Measurements from ENCODE around the gene SLF1.
"Not testable (repeated sequence)": the region's sequence is repeated elsewhere in the genome, so short reads cannot be mapped to it uniquely, and the experiment has no call there.

Gene SLF1

DNA sequence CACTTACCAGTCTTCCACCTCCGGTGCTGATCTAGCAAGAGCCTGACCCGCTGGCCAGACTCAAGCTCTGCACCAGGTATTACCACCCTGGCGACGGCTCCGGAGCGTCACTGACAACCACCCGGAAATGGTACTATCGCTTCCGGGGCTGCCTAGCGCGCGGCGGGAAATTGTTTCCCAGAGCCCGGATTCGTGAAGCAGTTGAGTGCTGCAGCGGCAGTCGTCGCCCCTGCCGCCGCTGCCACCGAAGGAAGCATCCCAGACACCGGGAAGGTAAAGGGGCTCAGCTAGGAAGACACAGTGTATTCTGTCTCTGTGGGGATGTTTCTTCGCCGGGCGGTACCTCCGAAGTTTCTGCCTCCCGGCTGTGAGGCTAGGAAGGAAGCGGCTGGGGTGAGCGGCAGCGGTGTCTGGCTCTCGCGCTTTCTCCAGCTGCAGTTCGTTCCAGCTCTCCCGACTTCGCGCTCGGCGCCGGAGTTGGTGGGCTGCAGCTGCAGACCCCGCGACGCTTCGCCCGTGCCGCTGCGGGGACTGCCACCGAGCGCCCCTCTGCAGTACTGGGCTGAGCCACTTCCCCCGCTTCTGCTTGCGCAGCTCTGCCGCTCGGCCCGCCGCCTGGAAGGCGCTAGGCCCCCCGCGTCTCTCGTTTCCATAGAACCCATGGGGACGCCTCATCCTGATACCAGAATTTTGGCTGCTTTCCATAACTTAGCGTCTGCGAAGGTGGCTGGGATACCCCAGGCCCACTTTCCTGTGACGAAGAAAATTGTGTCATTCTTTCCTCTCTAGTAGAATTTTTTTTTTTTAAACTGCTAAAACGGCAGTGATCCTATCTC, at the start of gene SLF1, which contains the start of gene KIAA0825:
SLF1 (plus strand) TSS at position 177 of the 836 bp plus-strand sequence. CDS start 10,142 bp downstream, outside the sequence.
KIAA0825 (minus strand) TSS at position 112 of the 836 bp plus-strand sequence. CDS start 81,478 bp downstream, outside the sequence.
- in situ Hi-C loops (cut with HindIII; ENCODE audit: low pct_ligation_motif_present, low pct_unique_long_range_greater_than_20kb, low sequenced_read_pairs): no loop called here

DNA sequence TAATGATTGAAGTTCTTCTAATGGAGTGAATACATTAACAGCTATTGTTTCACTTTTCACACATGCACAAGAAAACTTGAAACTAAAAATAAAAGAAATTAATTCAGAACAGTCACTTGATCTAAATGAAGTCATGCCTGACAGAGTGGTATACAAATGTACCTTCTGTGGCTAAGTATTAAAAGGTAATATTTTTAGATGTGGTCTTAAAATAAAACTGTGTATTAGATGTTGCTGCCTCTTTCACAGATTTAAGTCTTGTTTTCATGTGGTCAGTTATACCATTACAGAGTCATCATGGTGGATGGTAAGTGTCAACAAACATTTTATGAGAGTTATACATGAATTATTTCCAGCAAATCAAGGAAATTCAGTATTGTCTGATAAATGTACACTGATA, 47.1 kb upstream of the SLF1 start:
- no peak for DNase-seq
- in situ Hi-C loops (cut with HindIII; ENCODE audit: low pct_ligation_motif_present, low pct_unique_long_range_greater_than_20kb, low sequenced_read_pairs): no loop called here

More for the DNA sequence above, at the start of gene SLF1, which contains the start of gene KIAA0825:
- DNase-seq: peak; percentile 88

DNA sequence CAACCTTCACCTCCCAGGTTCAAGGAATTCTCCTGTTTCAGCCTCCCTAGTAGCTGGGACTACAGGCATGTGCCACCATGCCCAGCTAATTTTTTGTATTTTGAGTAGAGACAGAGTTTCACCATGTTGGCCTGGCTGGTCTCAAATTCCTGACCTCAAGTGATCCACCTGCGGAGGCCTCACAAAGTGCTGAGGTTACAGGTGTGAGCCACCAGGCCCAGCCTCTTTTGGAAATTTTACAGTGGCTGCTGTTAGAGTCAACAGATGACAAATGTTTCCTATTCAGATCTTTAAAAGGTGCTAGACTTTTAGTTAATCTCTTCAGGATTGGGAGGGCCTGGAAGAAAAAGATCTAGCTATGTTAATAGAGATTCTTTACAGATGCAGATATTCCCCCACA, 45.1 kb upstream of the SLF1 start:
- in situ Hi-C loops (cut with HindIII; ENCODE audit: low pct_ligation_motif_present, low pct_unique_long_range_greater_than_20kb, low sequenced_read_pairs); DNase-seq: not testable (repeated sequence)

DNA sequence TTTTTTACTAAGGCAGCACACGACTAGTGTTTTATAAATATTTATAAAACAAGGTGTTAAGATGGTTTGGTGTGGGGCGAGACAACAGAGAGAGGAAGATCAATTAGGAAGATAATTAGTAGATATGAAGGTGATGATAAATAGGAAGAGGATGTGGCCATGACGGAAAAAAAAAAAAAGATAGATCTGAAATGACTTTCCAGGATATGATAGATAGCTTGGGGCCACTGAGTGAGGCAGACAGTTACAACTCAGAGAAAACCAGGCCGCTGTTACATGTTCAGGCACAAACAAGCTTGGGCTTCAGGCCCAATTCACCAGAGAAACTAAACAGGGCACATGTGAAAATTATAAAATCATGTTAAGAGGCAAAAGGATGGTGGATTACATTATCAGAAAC, 43.3 kb upstream of the SLF1 start:
- no peak for DNase-seq
- in situ Hi-C loops (cut with HindIII; ENCODE audit: low pct_ligation_motif_present, low pct_unique_long_range_greater_than_20kb, low sequenced_read_pairs): no loop called here

DNA sequence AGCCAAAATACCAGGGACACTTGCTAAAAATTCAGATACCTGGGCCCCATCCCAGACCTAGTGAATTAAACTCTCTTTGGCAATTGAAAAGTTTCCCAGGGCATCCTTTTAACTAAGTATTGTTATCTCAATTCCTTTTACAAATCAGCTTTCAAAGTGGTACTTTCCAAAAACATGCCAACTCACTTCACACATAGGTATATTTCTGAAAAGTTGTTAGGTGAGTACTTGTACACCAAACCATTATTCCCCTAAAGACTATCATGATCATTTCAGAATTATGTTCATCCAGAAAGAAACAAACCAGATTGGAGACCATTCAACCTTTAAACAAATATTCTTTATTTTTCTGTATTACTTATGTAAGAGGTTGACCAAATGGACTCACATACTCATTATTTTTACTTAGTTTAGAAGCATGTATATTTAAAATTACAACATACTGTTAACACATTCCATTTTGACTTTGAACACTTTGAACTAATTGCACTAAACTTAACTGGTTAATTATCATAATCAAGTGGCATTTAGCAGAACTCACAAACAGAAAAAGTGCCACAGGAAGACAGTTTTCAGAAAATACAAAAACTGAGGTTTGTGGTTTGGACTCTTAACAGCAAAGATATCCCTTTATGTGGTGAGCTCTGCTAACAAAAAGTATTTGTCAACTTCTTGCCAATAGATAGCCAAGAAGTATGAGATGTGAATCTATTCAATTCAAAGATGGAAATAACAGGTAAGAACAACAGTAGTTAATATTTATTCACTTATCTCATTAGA, 40.8 kb upstream of the SLF1 start:
- no peak for DNase-seq
- in situ Hi-C loops (cut with HindIII; ENCODE audit: low pct_ligation_motif_present, low pct_unique_long_range_greater_than_20kb, low sequenced_read_pairs): no loop called here

DNA sequence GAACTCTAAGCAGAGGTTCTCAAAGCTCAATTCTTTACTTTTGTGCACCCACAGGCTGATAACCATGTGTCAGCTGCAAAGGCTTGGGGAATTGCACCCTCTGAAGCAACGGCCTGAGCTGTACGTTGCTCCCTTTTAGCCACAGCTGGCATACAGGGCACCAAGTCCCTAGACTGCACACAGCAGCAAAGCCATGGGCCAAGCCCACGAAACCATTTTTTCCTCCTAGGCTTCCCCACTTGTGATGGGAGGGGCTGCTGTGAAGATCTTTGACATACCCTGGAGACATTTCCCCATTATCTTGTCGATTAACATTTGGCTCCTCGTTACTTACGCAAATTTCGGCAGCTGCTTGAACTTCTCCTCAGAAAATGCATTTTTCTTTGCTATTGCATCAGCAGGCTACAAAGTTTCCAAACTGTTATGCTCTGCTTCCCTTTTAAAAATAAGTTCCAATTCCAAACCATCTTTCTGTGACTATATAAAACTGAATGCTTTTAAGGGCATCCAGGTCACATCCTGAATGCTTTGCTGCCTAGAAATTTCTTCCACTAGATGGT, 23.1 kb upstream of the SLF1 start:
- in situ Hi-C loops (cut with HindIII; ENCODE audit: low pct_ligation_motif_present, low pct_unique_long_range_greater_than_20kb, low sequenced_read_pairs): no loop called here
- DNase-seq: no peak

DNA sequence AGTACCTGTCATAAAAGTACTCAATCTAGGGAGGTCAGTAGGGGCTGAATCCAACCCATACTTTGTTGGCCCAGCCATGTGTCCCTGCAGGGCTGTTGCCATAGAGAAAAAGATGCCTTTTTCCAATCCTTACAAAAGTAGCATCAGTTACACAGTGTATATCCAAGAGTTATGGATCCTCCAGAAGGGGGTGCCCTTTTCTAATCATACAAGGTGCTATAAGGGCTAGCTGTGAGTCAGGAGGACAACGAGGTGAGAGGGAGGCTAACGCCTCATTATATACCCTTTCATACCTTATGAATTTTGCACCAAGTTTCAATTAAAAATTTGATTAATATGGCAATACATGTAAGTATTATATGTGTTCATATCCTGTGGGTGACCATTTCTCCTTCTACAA, 4.9 kb upstream of the SLF1 start:
- in situ Hi-C loops (cut with HindIII; ENCODE audit: low pct_ligation_motif_present, low pct_unique_long_range_greater_than_20kb, low sequenced_read_pairs): no loop called here
- peak; percentile 61 for DNase-seq

DNA sequence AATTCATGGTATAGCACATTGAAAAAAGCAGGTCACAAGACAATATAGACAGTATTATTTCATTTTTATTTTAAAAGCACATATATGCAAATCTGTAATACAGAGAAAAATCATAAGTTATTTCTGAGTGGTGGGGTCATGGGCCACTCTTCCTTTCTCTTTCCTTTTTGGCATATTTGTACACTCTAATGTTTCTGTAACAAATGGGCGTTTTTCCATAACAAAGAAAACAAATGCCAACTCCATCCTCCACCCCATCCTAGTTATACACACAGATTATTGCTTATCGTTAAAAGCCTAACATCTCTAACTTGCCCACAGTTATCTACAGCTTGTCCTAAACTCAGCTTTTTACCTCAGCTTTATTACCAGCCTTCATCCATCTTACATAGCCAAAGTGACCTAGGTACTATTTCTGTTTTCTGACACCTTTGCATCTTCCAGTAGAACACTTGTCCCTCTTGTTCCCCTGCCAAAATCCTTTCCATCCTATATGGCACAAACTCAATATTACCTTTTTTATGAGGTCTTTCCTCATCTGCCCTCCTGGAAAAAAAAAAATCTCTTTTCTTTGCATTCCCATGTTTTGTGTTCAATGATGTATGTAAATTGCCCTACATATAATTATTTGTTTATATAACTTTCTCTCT, 4.2 kb upstream of the SLF1 start:
- DNase-seq: no peak
- in situ Hi-C loops (cut with HindIII; ENCODE audit: low pct_ligation_motif_present, low pct_unique_long_range_greater_than_20kb, low sequenced_read_pairs): no loop called here

DNA sequence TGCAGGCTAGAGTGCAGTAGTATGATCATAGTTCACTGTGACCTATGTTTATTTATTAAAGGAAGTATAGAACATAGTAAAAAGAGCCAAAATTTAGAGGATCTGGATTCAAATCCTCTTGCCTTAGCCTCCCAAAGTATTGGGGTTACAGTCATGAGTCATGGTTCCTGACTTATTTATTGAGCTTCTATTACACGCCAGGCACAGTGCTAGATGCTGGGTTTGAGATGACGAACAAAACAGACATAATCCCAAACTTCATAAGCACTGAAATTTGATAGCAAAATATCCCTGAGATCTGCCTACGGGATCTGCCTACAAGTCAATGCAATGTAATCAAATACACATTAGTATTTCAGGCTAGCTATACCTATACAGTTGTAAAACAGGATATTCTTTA, 2.6 kb upstream of the SLF1 start:
- in situ Hi-C loops (cut with HindIII; ENCODE audit: low pct_ligation_motif_present, low pct_unique_long_range_greater_than_20kb, low sequenced_read_pairs): no loop called here

DNA sequence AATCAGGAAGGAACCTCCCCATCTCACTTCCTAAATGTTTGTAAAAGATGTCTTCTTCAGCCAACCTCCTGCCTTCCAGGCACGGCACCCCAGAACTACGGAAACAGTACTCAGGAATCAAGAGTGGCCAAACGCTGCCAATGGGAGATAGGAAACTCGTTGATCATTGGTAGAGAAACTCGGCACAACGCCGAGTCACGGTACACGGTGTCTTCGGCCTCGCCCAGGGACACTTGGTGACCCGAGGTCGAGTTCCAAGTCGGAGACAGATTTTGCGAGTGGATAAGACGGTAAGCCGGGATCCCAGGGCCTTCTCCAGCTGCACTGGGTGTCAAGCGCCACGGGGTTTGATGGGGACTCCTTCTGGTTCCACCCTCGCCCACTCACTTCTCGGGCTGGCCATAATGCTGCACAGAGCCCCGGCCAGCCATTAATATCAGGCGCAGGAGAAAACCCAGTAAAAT, 408 bp upstream of the SLF1 start:
- in situ Hi-C loops (cut with HindIII; ENCODE audit: low pct_ligation_motif_present, low pct_unique_long_range_greater_than_20kb, low sequenced_read_pairs): no loop called here
- peak; percentile 75 for DNase-seq

More for the DNA sequence above, 2.6 kb upstream of the SLF1 start:
- no peak for DNase-seq

DNA sequence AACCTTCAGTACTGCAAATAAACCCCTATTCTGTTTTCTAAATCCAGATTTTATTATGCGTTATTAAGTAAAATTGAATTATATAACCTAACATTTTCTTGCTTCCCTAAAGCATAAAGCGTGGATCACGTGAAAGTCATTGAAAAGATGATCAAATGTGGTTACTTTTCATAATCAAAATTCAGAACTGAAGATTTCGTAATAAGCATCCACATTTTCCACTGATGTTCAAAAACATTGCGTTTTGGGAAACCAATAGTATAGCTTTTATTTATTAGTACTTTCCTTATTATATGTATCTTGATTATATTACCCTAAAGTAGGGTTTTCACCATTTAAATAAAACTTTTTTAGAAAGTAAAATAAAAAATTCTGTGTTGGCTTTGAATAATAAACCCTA, 1.8 kb downstream of the SLF1 start:
- no peak for DNase-seq
- in situ Hi-C loops (cut with HindIII; ENCODE audit: low pct_ligation_motif_present, low pct_unique_long_range_greater_than_20kb, low sequenced_read_pairs): no loop called here

DNA sequence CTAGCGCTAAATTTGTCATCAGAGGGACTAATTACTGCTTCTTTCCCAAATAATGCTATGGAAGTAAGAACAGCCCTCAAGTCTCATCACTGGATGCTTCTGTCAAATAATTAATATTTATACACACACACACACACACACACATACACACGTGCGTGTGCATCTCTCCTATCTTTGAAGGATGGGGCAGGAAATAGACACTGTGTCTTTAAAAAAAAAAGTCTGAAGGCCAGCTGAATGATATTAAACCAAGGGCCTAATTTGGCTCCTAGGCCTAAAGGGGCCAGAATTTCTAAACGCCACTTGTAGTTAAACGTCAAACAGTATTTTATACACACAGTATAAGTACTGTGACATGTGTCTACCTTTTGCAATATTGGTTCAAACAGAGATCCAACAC, 3.3 kb downstream of the SLF1 start:
- in situ Hi-C loops (cut with HindIII; ENCODE audit: low pct_ligation_motif_present, low pct_unique_long_range_greater_than_20kb, low sequenced_read_pairs): no loop called here
- DNase-seq: no peak

DNA sequence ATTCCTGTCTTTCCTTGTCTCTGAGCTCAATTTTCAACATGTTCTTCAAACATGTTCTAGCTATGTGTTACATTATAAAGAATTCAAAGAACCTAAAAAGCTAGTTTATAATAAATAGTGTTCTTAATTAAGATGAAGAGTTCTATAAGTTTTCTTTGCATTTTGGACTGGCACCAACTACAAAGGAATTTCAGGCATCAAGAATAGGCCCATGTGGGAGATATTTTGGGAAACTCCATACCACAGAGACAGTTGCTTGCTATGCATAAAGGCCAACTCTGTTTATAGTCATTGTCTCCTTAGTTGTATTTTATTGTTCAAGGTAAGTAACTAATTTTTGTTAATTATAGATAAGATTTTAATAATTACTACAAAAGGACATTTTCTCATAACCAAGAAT, 4.5 kb downstream of the SLF1 start:
- peak; percentile 15 for DNase-seq
- in situ Hi-C loops (cut with HindIII; ENCODE audit: low pct_ligation_motif_present, low pct_unique_long_range_greater_than_20kb, low sequenced_read_pairs): no loop called here

DNA sequence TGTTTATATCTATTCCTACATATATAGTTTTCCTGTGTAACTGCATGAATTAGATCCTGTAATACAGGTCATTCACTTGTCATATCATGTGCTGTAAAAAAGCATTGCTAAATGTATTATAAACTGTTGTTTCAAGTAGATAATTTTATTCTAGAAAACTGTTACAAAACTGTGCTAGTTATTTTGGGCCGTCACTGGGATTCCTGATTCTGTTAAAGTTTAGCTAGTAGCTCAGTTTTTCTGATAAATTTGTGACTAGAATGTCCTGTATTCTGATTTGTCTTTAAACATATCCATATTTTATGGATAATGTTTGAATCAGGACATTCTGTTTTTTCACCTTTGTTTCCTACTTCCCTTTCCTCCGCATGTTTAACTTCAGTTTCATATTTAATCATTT, 5.4 kb downstream of the SLF1 start:
- DNase-seq: no peak
- in situ Hi-C loops (cut with HindIII; ENCODE audit: low pct_ligation_motif_present, low pct_unique_long_range_greater_than_20kb, low sequenced_read_pairs): no loop called here

DNA sequence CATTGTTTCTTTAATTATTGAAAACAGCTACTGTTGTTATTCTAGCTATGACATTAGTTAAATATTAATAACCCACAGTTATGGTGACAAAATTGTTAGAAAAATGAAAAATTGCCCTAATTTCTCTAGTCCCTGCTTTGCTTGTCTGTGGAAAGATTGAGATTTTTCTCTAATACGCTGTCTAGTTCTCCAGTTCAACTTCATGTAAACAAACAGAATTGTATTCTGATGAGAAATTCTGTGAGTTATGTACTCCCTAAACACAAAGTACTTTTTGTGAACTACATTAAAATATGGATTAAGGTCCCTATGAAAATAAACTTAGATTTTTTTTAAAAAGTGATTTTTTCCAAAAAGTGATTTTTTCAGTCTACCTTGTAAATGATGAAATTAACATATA, 8.7 kb downstream of the SLF1 start:
- DNase-seq: no peak
- in situ Hi-C loops (cut with HindIII; ENCODE audit: low pct_ligation_motif_present, low pct_unique_long_range_greater_than_20kb, low sequenced_read_pairs): no loop called here

DNA sequence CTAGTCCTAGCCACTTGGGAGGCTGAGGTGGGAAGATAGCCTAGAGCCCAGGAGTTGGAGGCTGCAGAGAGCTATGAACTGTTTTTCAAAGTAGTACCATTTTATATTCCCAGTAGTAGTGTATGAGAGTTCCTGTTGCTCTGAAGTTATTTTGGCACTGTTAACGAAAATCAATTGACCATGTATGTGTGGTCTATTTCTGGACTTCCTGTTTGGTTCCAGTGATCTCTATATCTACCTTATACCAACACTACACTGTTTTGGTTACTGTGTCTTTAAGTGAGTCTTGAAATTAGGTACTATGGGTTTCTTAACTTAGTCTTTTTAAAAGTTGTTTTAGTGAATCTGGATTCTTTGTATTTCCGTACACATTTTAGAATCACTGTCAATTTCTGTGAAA, 13.6 kb downstream of the SLF1 start:
- DNase-seq: no peak
- in situ Hi-C loops (cut with HindIII; ENCODE audit: low pct_ligation_motif_present, low pct_unique_long_range_greater_than_20kb, low sequenced_read_pairs): no loop called here

DNA sequence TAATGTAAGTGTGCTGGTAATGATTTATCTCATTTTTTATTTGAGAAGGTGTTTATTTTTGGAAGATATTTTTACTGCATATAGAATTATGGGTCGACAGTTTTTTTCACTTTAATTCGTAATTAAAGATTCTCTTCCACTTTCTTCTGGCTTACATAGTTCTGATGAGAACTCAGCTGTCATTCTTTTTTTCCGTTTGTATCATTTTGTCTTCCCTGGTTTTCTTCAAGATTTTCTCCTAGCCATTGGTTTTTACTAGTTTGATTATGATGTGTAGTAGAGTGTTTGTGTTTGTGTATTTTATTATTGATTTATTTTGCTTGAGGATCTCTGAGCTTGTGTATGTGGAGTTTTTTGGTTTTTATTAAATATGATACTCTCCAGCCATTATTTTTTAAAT, 21.7 kb downstream of the SLF1 start:
- in situ Hi-C loops (cut with HindIII; ENCODE audit: low pct_ligation_motif_present, low pct_unique_long_range_greater_than_20kb, low sequenced_read_pairs): no loop called here
- no peak for DNase-seq

DNA sequence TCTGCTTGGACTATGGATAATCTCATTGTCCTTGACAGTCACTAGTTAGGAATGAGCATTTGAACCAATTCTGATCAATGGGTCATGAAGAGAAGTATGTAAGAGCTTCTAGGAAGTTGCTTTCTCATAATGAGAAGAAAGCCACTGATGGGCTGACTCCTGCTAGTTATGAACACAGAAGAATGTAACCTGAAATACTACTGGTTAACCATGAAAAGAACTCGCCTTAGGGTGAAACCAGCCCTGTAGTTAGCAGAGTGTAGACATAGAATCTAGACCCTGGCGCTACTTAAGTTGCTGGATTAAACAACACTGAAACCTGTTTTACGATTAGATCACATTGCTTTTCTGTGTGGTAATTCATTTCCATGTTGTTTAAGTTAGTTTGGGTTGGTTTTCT, 26.6 kb downstream of the SLF1 start:
- in situ Hi-C loops (cut with HindIII; ENCODE audit: low pct_ligation_motif_present, low pct_unique_long_range_greater_than_20kb, low sequenced_read_pairs): no loop called here
- no peak for DNase-seq

DNA sequence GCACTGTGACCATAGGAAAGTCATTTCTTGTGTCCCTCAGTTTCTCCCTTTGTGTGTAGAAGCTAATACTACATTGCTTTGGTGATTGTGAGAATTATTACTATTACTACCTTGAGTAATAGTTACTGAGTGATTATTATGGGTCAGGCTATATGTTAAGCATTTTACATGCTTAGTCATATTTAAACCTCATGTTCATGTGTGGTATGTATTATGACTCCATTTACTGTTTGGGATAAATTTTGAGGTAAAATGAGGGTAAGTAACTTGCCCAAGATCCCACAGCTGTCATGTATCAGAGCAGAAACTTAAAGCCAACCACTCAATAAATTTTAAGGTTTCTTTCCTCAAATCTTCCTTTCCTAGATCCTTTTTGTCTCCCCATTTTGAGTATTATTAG, 28.3 kb downstream of the SLF1 start:
- in situ Hi-C loops (cut with HindIII; ENCODE audit: low pct_ligation_motif_present, low pct_unique_long_range_greater_than_20kb, low sequenced_read_pairs): no loop called here

More for the DNA sequence above, 28.3 kb downstream of the SLF1 start:
- no peak for DNase-seq
